Adrenal gland (tissue), 5 donors: ENCODE measurements around the gene LARGE1.

Experiments
- CTCF ChIP-seq, 6 experiments: fragments of 450-650 bp in 4 of 6; fragments of 200-600 bp in 2 of 6; sonication (generic) in 1 of 6; IDR thresholded peaks; 1 replicate in 5 of 6; 2 replicates in 1 of 6; pipeline versions ENCODE4 v1.5.1 to v1.8.0; 2016 to 2021; ENCODE audit warnings: antibody characterized with exemption in 6 of 6, mild to moderate bottlenecking in 2 of 6, moderate library complexity in 1 of 6
- POLR2A ChIP-seq, 2 donors: fragments of 450-650 bp; IDR thresholded peaks; one replicate each; pipeline ENCODE4 v1.6.1; 2017; ENCODE audit warnings: antibody characterized with exemption in 2 of 2, mild to moderate bottlenecking in 2 of 2, moderate library complexity in 1 of 2
- donor health status: DM: no; HTN: no; CAD: no.

- TF ChIP-seq CTCF (IDR thresholded peaks at IDR 0.05) (no peak), POLR2A (IDR thresholded peaks at IDR 0.05) (no peak)
These were observed 232.8 kb downstream of the LARGE1 start for GRCh38 chr22:33687464-33687863.
